NCI-H748 treated with DMSO at 0.1 percent for 48 hours (cell line): Measurements from ENCODE around the gene ADAMTS15.

ENCODE experiments used
- DNase-seq: peaks from one replicate; lab custom pipeline; 2025; lab: John Stamatoyannopoulos, UW

The ADAMTS15 gene

DNA sequence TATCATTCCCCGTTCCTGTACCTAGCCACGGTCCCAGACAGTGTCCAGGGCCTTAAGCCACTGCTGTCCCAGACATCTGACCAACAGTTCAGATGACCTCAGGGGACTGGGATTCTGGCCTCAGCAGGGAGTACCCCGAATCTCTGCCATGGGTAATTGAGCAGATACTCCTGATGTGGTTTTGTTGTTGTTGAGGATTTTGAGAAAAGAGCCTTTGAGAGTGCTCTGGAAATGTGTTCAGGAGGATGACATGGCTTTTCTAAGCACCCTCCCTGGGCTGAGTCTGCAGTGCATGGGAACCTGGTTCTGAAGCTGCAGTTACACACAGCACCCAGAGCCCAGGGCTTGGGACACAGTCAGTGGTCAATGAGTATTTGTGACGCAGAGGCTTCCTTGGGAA, 30.4 kb downstream of the ADAMTS15 start:
- no peak for DNase-seq

DNA sequence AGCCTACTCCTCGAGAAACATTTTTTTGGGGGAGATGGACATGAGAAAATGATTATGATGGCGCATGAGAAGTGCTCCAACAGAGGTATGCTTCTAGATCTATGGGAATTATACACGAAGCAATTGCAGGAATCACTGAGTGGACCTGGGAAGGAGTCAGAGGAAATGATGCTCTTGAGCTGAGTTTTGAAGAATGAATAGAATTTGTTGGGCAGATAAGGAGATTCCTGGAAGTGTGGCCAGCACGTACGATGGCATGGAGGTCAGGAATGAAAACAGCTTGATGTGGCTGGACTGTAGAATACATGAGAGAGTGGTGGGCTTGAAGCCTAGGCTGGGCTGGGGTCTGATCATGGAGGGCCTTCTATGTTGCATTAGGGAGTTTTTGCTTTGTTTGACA, 31.7 kb downstream of the ADAMTS15 start:
- no peak for DNase-seq

DNA sequence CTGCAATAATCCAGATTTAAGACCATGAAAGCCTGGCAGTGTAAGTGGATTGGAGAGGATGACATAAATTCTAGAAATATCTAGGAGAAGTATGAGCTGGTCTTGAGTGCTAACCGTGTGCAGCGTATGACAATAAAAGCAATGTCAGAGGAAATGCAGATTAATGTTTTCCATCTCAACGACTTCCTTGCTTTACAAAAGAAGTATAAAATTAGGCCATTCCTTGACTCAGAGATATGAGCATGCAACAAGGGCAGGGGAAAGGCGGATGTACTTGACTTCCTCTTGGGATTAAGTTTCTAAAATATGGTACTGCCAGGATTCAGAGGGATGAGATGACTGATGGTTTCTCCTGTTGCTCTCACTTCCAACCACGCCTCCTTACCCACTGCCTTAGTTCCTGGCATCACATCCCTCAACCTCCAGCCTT, 32.3 kb downstream of the ADAMTS15 start:
- DNase-seq, result no peak

DNA sequence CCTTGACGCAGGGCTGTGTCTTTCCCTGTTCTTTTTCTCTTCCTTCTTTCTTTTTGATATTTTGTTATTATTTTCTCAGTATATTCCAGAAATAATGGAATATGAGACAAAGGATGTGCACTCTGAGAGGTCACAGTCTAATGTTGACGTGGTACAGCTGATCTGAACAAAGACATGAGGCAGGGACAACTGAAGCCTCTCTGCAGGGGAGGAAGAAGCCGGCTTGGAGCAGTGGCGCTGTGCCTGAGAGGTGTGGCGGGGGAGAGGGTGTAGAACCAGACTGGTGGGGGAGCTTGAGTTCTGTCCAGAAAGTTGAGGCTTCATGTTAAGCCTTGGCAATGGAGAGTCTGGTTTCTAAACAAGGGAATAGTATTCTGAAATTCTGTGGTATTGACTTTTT, 34.7 kb downstream of the ADAMTS15 start:
- no peak for DNase-seq

DNA sequence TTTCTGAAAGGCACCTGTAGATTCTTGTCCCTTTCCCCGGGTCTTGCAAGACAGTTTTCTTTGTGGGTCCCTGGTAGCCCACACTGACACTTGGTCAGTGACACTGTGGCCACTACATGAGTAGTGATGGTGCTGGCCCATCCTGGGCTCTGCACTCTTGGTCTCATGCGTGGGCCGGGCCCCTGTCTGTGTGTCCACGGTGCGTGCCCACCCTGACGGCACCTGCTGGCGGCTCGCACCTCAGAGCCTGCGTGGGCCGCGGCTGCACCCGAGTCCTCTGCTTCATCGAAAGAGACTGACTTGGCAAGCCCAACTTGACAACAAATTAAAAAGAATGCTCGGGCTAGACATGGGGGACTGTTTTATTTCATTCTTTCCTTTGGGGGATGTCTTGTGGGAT, 37.5 kb downstream of the ADAMTS15 start:
- no peak for DNase-seq

DNA sequence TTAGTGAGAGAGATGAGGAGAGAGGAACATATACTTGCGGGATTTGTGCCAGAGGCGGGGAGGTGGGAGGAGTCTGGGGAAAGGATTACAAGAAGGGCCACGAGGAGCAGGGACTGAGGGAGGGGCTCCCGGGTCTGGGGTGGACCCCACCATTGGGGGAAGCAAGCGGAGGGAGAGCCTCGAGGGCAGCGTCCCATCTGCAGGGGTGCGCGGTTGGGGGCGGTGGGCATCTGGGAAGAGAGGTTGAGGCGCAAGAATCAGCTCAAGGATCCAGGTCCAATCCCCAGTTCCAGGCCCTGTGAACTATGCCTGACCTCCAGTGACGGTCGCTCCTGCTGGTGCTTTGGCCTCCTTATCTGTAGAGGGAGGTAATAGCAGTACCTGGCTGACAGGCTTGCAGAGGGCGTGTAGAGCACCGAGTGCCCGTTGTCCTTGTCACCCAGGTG, 38.0 kb downstream of the ADAMTS15 start:
- no peak for DNase-seq

DNA sequence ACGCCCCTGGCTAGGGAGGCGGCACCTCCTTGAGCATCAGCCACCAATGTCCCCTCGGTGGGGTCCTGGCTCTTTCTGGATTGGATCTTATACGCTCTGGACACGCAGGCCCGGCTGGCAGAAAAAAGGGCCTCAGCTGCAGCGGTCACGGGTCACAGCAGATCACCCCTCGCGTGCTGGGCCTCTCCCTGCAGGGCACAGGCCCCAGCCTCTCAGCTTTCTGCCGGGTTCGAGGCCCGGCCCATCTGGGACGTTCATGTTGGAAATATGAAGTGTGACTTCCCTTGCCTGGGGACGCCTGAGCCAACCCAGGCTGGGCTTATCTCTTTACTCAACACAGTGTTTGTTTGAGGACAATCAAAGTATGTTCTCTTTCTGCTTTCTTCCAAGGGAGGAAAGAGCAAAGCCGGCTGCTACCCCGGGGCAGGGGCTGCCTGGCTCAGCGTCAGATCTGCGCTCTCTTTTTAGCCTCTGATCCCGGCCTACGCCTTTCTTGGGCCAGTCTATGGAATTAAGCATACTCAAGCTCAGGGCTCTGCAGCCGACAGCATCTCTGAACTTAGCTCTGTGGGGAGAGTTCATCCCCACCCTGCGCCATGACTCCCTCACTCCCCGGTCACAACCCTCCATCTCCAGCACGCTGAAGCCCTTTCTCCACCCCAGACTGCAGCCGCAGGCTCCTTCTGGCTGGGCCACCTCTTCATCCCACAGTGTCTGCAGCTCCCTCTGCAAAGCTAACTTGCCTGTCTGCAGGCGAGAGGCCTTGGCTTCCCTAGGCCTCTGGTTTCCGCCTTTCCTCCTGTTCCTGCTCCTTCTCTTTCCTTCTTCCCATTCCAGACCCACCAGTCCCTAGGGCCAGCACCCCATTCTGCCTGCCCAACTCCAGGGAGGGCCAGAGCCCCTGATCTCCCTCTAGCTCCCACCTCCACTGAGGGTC, 38.8 kb downstream of the ADAMTS15 start:
- no peak for DNase-seq

DNA sequence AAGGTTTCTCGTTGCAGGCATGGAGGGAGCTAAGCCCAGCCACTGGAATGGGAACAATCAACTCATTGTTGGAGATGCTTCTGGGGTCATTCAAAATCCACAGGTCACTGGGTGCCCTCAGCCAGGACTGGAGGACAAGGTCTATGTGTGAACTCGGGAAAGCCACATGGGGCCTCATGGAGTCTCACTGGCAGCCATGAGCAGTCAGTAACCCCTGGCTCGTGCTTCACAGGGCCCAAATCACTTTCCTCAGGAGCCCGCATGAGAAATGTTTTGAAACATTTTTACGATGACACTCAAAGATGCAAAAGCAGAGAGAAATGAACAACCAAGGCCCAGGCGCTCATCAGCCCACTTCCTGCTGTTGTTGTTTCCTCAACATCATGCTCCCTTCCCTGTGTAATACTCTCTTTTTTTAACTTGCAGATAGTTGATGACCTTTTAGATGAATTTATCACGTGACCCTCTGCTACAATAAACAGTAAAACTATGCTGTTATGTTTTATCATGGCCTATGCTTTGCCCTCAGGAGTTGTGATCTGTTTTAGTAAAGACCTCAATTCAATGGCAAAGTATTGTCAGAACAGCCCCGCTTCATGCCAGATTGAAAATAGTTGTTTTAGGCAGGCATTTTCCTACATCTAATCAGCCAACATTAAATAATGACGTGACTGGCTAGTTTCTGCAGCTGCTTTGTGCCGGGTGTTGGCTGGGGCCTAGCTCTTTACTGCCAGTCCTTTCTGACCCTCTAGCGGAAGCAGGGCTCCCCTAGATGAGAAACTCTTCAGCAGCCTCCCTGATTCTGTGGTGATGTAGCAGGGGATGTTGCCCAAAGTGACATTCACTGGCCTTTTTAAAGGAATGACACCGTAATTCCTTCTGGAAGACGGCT, 39.7 kb downstream of the ADAMTS15 start:
- DNase-seq, result no peak

DNA sequence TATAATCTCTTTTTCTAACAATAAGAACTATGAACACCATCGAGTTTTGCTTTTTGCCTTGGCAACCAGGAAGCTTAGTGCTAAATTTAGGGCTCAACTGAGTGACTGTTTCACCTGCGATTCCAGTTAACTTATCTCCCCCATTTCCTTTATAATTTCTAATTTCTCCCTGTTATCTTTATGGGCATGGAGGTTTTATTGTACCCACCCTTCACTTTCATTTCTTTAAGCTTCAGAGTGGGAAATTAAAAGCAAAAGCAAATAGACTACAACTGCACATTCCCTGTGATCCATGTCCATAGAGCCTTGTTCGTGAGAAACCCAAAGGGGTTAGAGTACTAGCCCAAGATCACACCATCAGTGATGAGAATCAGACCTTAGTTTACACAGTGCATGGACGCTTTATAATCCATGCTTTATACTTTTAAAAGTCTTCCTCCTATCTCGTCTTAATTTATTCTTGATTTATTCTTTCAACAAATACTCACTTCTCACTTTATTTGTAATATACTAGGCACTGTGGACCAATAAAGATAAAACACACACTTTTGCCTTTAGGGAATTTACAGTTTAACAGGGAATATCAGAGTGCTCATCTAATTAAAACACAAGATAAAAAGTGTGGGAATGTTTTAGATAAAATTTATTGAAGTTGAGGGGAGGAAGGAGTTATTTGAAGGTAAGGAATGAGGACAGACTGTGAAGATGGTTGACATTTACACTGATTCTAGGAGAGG, 40.6 kb downstream of the ADAMTS15 start:
- no peak for DNase-seq

DNA sequence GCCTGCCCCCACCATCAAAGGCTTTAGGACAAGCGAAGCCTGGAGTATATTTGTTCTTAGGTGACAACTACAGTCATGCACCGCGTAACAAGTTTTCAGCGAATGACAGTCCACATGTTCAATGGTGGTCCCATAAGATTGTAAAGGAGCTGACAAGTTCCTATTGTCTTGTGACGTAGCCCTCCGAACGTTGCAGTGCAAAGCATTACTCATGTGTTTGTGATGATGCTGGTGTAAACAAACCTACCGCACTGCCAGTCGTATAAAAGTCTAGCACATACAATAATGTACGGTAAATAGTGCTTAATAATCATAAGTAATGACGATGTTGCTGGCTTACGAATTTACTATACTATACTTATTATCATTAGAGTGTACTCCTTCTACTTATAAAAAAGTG, 41.3 kb downstream of the ADAMTS15 start:
- no peak for DNase-seq

DNA sequence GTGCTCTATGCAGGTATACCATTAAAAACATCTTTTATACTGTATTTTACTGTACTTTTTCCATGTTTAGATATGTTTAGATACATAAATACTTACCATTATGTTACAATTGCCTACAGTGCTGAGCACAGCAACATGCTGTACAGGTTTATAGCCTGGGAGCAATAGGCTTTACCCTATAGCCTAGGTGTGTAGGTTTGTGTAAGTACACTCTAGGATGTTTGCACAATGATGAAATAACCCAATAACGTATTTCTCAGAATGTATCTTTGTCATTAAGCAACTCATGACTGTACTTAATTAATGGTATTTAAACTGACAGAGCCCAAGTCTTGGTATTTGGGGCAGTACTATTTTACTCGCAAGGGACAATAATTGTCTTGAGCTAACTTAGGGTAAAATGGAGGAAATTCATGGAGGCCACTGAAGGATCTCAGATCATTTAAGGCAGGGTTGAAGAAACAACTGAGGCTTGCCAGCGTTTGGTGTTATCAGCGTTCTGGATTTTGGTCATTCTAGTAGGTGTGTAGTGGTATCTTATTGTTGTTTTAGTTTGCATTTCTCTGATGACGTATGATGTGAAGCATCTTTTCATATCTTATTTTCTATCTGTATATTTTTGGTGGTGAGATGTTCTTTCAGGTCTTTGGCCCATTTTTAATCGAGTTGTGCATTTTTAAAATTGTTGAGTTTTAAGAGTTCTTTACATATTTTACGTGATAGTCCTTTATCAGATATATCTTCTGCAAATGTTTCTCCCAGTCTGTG, 42.4 kb downstream of the ADAMTS15 start:
- no peak for DNase-seq

DNA sequence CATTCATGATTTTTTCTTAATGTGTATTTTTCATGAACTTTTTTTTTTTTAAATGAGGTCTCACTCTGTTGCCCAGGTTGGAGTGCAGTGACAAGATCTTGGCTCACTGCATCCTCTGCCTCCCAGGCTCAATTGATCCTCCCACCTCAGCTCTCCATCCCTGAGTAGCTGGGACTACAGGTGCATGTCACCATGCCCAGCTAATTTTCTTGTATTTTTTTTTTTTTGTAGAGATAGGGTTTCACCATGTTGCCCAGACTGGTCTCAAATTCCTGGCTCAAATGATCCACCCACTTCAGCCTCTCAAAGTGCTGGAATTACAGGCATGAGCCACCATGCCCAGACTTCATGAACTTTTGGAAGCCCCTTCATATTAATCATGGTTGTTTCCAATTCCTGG, 49.7 kb downstream of the ADAMTS15 start:
- no peak for DNase-seq

DNA sequence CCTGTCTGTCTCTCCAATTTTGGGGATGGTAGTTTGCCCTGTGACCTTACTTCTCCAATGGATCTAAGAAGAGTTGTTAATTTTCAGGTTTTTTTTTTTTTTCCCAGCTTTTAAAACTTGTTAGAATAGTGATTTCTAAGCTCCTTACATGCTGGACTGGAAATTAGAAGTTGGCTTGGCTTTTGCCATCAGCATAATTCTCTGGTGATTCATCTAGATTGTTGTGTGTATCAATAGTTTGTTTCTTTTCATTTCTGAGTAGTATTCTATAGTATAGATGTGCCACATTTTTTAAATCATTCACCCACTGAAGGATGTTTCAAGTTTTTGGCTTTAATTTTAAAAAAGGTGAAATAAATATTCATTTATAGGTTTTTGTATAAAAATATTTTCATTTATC, 51.4 kb downstream of the ADAMTS15 start:
- DNase-seq, result no peak

DNA sequence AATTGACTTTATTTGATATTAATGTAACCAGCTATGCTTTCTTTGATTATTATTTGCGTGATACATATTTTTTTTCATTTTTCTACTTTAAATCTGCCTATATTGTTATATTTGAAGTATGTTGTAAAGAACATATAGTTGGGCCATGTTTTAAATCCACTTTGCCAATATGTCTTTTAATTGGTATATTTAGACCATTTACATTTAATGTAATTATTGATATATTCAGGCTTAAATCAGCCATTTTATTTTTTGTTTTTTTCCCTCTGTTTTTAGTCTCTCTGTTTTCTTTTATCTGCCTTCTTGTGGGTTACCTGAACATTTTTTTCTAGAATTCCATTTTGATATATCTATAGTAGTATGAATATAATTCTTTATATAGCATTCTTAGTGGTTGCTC, 55.9 kb downstream of the ADAMTS15 start:
- DNase-seq, result no peak

DNA sequence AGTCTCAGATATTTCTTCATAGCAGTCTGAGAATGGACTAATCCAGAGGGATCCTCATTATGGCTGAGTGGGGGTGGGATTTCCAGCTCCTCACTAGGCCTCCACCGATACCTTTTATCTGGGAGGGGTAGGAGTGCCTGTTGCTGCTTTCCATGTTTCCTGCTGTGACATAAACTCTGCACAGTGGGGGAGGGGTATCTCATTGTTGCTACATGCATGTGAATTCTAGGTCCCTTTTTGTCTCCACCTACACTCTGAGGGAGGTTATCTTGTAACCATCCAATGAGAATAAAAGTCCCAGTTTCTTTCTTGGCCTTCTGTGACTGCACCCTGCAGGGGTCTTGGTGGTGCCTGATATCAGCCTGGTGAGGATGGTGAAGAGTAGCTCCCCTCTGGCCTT, 60.5 kb downstream of the ADAMTS15 start:
- no peak for DNase-seq

DNA sequence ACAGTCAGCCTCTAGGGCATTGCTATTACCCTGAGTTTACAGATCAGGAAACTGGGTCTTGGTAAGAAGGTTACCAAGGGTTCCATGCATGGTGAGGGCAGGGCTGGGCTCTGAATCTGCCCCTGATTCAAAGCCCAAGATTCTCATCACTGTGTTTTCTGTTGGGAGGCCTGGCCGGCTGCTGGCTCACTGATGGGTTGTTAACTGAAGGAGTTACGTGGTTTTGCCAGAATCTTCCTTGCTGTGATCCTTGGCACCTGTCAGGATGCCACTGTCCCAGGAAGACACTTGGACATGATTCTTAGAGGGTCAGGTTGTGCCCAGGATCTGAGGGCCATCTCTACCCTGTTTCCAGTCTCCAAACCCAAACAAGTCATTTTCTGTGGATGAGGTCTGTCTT, 61.5 kb downstream of the ADAMTS15 start:
- DNase-seq, result no peak

DNA sequence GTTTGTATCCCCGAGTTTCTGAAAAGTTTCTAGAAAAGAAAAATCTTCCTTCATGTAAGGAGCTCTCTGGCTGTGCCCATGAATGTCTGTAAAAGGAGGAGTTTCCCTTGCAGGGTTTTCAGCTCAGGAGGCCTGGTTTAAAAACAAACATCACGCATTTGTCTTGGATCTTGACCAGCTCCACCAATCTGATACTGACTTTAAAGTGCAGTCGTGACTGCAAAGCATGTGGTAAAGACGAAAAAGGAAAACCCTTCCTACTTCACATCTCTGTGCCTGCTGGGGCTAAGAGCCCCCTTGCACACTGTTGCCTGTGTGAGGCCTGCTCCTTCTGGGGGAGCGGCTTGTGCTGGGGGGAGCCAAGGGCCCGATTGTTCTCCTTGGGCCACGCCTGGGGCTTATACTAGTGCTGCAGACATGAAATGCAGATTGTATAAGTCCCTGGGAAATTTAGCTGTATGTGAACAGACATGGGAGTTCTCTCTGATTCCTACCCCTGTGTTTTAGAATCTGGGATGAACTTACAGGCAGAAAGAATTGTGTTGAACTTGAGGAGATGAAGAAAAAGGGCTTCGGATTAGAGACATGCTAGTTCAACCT, 62.1 kb downstream of the ADAMTS15 start:
- no peak for DNase-seq

DNA sequence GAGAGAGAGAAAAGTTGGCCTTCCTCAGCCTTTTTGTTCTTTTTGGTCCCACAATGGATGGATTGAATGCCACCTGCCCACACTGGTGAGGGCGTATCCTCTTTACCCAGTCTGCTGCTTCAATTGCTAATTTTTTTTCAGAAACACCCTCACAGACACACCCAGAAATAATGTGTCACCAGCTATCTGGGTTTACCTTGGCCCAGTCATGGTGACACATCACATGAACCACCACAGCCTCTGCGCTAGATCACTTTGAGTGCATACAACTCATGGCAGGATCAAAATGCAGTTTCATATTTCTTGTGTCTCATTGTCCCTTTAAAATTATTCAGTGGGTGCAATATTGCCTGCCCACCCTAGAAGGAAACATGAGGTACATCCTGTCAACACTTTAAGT, 63.3 kb downstream of the ADAMTS15 start:
- DNase-seq, result no peak

DNA sequence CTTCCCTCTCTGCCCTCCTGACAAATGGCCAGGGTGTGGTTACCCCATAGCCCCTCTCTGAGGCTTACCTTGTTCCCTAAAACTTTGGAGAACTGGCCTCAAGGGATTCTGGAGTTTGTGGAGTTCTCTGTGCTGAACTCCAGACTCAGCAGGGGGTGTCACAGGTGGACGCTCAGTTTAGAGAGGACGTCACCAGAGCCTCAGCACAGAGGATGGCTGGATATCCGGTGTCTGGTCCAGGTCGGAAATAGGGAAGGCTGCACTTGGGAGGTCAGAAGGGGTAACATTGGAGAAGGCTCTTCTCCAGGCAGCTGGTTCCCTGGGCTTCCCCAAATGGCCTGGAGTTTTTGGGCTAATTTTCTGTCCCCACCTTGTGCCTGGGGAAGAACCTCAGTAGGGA, 64.2 kb downstream of the ADAMTS15 start:
- DNase-seq, result no peak

DNA sequence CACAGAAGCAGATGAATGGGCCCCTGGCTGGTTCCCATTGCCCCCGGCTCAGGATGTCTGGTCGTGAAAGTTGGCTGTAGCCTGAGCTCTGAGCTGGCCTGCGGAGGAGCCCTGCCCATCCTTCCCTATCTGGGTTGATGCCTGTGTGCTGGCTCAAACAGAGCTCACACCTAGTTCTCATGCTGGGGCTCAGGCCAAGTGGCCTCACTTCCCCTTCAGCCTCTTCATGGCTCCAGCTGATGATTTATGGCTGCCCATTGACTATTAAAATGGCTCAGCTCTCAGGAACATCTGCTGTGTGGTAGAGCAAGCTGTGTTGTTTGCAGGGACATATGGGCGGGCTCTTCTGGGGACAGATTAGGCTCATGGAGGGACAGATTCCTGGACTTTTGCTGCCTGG, 64.7 kb downstream of the ADAMTS15 start:
- DNase-seq, result no peak

DNA sequence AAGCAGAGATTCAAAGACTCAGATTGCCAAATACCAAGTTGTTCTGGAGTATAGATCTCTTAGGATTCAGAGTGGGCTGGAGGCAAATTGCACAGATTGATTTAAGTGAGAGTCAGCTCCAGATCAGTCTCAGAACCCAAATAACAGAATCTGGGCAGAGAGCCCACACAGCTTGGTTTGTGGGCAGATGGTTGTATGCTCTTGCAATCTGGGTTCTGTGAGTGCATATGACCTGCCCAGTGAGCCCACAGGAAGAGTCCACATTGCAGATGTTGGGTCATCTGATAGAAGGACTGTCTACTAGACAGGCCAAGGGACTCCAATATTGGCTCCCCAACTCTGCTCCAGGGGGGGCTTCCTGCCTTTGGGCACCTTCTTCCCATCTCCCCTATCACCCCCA, 65.9 kb downstream of the ADAMTS15 start:
- DNase-seq, result no peak
